Uterus (tissue), 4 donors: Measurements from ENCODE around the gene KCNE2. TPM values are rescaled to one million over a fixed set of nuclear protein-coding genes. Genes with fewer than 3 reads are reported as not detected.
A peak's percentile ranks its signal among the peaks of the same experiment; 100 is the strongest.
"Not testable (repeated sequence)": the region's sequence is repeated elsewhere in the genome, so short reads cannot be mapped to it uniquely, and the experiment has no call there.

Experiments used
- DNase-seq, 2 donors: peaks; one replicate each; pipeline ENCODE4 v3.0.0-alpha.2; 2019 to 2020
- H3K27ac ChIP-seq, 2 donors: fragments of 200-600 bp; sonication (generic); 1 replicate in 1 of 2; 2 replicates in 1 of 2; pipeline ENCODE4 v1.5.1; 2016 to 2018
- H3K27me3 ChIP-seq, 2 donors: fragments of 200-600 bp; sonication (generic); one replicate each; pipeline ENCODE4 v1.5.1; 2018 to 2019; ENCODE audit warnings: control low read depth in 1 of 2
- H3K36me3 ChIP-seq, 2 donors: fragments of 200-600 bp; sonication (generic); one replicate each; pipeline ENCODE4 v1.5.1; 2019; ENCODE audit warnings: control low read depth in 1 of 2
- H3K4me1 ChIP-seq, 2 donors: fragments of 200-600 bp; sonication (generic); one replicate each; pipeline ENCODE4 v1.5.1; 2018 to 2019; ENCODE audit warnings: control low read depth in 1 of 2
- H3K4me3 ChIP-seq, 2 donors: fragments of 200-600 bp; sonication (generic); 1 replicate in 1 of 2; 2 replicates in 1 of 2; pipeline ENCODE4 v1.5.1; 2018 to 2019; ENCODE audit warnings: mild to moderate bottlenecking in 1 of 2
- H3K9me3 ChIP-seq, 2 donors: fragments of 200-600 bp; sonication (generic); one replicate each; pipeline ENCODE4 v1.5.1; 2019; ENCODE audit warnings: control low read depth in 1 of 2
- POLR2A ChIP-seq, 2 donors: fragments of 450-650 bp; IDR thresholded peaks; one replicate each; pipeline ENCODE4 v1.6.1; 2016; ENCODE audit warnings: antibody characterized with exemption in 2 of 2, mild to moderate bottlenecking in 1 of 2, moderate library complexity in 1 of 2
- intact Hi-C: fragments of 100-400 bp; cut with DNase I; formaldehyde crosslinking; loops from one replicate; pipeline ENCODE4 v1.15.1; 2023; ENCODE audit warnings: low total_unique reads
- total RNA-seq, 4 donors: library from RNA; depleted of rRNA in 3 of 4; stranded (reverse); fragments of >200 nt in 3 of 4; gene quantifications; one replicate each; pipeline versions ENCODE4 v1.1.0 to v1.2.4, GENCODE V29; 2014 to 2023
- TF ChIP-seq, protein P1 (sequence below), 4 experiments: fragments of 200-600 bp in 2 of 4; fragments of 450-650 bp in 2 of 4; sonication (generic) in 2 of 4; IDR thresholded peaks; one replicate each; pipeline ENCODE4 v1.5.1; 2016 to 2019; ENCODE audit warnings: antibody characterized with exemption in 4 of 4, mild to moderate bottlenecking in 2 of 4, moderate library complexity in 1 of 4
- donor health status: DM: yes; HTN: yes; CAD: no.

The KCNE2 gene
- total RNA-seq, 4 donors from 2014 or later: 0.85 TPM; not detected in 3

DNA sequence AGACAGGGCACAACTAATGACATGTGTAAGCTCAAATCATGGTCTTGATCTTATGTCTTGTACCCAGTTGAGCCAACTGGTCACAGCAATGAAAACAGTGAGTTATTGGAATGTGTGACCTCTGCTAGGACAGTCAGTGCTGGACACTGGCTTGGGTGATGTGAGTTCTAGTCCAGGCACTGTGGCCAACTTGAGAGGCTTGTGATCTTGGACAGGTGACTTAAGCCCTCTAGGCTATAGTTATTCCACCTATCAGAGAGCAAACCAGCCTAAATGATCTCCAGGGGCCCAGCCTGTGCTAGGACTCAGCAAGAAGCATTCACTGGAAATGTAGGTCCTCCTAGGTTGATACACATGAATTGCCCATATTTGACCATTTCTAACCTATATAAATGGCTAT, 1.1 kb downstream of the KCNE2 start:
- no peak for DNase-seq
- intact Hi-C loops: no loop called here
- TF ChIP-seq, protein P1, sequence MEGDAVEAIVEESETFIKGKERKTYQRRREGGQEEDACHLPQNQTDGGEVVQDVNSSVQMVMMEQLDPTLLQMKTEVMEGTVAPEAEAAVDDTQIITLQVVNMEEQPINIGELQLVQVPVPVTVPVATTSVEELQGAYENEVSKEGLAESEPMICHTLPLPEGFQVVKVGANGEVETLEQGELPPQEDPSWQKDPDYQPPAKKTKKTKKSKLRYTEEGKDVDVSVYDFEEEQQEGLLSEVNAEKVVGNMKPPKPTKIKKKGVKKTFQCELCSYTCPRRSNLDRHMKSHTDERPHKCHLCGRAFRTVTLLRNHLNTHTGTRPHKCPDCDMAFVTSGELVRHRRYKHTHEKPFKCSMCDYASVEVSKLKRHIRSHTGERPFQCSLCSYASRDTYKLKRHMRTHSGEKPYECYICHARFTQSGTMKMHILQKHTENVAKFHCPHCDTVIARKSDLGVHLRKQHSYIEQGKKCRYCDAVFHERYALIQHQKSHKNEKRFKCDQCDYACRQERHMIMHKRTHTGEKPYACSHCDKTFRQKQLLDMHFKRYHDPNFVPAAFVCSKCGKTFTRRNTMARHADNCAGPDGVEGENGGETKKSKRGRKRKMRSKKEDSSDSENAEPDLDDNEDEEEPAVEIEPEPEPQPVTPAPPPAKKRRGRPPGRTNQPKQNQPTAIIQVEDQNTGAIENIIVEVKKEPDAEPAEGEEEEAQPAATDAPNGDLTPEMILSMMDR (IDR thresholded peaks at IDR 0.05): no peak
- no peak for TF ChIP-seq POLR2A (IDR thresholded peaks at IDR 0.05)

DNA sequence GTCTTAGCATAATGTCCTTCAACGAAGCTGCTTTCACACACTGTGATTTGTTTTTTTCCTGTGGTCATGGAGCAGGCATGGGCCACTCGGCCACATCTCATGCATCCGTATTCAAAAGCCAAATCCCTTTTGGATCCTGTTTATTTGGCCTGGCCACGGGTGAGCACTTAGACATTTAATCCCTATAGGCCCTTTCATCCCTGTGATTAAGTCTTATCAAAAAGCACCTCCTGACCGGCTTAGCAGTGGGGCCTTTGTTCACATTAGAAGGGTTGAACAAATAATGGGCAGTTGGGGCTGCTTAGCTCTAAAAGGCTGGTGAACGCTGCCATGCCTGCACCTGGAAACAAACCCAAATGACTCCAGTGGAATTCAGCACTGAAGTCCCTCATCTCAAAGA, 2.0 kb downstream of the KCNE2 start:
- no peaks in the 10 kb centered on the region for H3K9me3 ChIP-seq
- no peak overlapping the region for H3K27ac ChIP-seq
- H3K4me1 ChIP-seq: no peaks in the 10 kb centered on the region
- H3K36me3 ChIP-seq: no peaks in the 10 kb centered on the region
- intact Hi-C loops: no loop called here
- no peak for DNase-seq
- no peak for TF ChIP-seq POLR2A (IDR thresholded peaks at IDR 0.05)
- TF ChIP-seq, protein P1 (IDR thresholded peaks at IDR 0.05): no peak
- H3K27me3 ChIP-seq: no peaks in the 10 kb centered on the region
- H3K4me3 ChIP-seq: no peak overlapping the region

More for the DNA sequence above, 1.1 kb downstream of the KCNE2 start:
- Histone ChIP-seq H3K27ac (no peak overlapping the region), H3K4me1 (no peaks in the 10 kb centered on the region), H3K9me3 (no peaks in the 10 kb centered on the region), H3K36me3 (no peaks in the 10 kb centered on the region), H3K4me3 (no peak overlapping the region), H3K27me3 (no peaks in the 10 kb centered on the region)

DNA sequence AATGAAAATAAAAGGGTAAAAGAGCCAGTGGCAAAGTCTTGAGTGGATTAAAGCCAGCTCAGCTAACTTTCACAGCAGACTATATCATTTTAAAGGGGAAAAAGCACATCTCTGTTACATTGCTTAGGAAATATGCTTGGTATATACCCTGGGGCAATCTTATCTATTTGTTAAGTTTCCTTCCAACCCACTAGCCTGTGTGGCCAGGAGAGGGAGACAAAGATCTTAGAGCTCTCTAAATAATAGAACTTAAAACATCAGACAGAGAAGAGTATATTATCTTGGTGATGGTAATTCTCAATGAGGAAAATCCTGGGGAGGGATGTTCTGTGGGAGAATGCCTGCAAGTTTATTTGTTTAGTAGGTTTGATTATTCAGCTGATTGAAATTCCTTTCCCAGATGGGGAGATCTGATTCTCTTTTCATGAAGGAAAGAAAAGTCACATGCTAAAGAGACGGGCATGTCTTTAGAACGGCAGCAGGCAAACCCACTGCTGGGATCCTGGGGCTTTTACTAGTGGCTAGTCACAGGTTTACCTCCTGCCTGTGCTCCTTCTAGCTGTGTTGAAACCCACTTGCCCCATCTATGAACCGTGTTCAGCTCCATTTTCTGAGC, 3.6 kb downstream of the KCNE2 start:
- no peaks in the 10 kb centered on the region for H3K27me3 ChIP-seq
- H3K4me3 ChIP-seq: no peak overlapping the region
- TF ChIP-seq, protein P1 (IDR thresholded peaks at IDR 0.05): peak; percentile 52 to 56 (median 53)
- no peak for TF ChIP-seq POLR2A (IDR thresholded peaks at IDR 0.05)
- H3K36me3 ChIP-seq: no peaks in the 10 kb centered on the region
- H3K9me3 ChIP-seq: no peaks in the 10 kb centered on the region
- peak in 1 of 2 donors; percentile 47 for DNase-seq
- intact Hi-C loops: no loop called here
- no peak overlapping the region for H3K27ac ChIP-seq
- no peaks in the 10 kb centered on the region for H3K4me1 ChIP-seq

DNA sequence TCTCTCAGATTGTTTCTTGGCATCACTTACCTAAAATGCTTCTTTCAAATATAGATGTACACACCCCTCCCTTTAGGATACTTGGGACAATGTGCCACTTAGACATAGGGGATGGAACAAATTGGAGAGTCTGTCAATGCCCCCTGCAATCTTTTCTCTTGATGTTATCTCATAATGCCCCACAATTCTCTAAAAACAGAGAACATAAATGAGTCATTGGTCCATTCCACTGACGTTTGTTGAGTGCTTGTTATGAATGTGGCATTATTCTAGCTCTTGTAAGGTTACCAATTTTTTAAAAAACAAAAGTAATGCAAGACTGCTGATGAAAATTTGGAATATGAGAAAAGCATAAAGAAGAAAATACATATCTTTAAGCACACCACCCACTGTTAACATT, 5.9 kb downstream of the KCNE2 start:
- DNase-seq: no peak
- Histone ChIP-seq H3K36me3 (no peaks in the 10 kb centered on the region), H3K4me3 (no peak overlapping the region), H3K9me3 (no peaks in the 10 kb centered on the region), H3K4me1 (no peaks in the 10 kb centered on the region), H3K27ac (no peak overlapping the region), H3K27me3 (no peaks in the 10 kb centered on the region)
- intact Hi-C loops: no loop called here
- TF ChIP-seq, protein P1 (IDR thresholded peaks at IDR 0.05): no peak
- no peak for TF ChIP-seq POLR2A (IDR thresholded peaks at IDR 0.05)

DNA sequence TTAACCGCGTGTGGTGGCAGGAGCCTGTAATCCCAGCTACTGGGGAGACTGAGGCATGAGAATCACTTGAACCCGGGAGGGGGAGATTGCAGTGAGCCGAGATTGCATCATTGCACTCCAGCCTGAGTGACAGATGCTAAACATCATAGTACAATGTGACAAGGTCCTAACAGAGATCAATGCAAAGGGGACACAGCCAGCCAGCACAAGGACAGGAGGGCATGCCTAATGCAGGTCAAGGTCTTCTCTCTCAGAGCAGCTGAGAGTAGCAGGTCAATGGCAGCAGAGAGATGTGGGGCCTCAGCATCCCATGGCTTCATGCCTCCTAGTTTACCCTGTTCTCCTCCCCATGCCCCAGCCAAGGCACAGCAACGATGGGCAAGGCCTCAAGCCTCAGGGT, 8.5 kb downstream of the KCNE2 start:
- Histone ChIP-seq H3K27ac (no peak overlapping the region), H3K4me3 (no peak overlapping the region), H3K36me3 (no peaks in the 10 kb centered on the region), H3K4me1 (no peaks in the 10 kb centered on the region), H3K27me3 (no peaks in the 10 kb centered on the region), H3K9me3 (no peaks in the 10 kb centered on the region)
- intact Hi-C loops: no loop called here
- no peak for DNase-seq
- TF ChIP-seq, protein P1 (IDR thresholded peaks at IDR 0.05): no peak
- no peak for TF ChIP-seq POLR2A (IDR thresholded peaks at IDR 0.05)

DNA sequence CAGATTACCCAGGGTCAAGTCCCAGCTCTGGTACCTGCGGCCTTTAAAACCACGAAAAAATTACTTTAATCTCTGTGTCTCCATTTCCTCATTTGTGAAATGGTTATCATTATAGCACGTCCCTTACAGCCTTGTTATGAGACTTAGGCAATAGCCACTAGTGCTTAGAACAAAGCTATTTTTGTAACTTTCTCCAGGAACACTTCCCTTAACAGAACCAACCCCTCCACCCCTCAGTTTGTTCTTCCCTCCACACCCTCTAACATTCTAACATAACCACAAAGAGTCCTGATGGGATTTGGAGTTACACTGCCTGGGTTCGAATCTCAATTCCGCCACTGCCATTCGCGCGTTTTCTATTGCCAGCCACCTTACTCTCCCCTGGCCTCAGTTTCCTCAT, 10.7 kb downstream of the KCNE2 start:
- H3K27me3 ChIP-seq, H3K4me1 ChIP-seq, intact Hi-C loops, H3K4me3 ChIP-seq, DNase-seq, H3K9me3 ChIP-seq, H3K36me3 ChIP-seq, H3K27ac ChIP-seq: not testable (repeated sequence)

DNA sequence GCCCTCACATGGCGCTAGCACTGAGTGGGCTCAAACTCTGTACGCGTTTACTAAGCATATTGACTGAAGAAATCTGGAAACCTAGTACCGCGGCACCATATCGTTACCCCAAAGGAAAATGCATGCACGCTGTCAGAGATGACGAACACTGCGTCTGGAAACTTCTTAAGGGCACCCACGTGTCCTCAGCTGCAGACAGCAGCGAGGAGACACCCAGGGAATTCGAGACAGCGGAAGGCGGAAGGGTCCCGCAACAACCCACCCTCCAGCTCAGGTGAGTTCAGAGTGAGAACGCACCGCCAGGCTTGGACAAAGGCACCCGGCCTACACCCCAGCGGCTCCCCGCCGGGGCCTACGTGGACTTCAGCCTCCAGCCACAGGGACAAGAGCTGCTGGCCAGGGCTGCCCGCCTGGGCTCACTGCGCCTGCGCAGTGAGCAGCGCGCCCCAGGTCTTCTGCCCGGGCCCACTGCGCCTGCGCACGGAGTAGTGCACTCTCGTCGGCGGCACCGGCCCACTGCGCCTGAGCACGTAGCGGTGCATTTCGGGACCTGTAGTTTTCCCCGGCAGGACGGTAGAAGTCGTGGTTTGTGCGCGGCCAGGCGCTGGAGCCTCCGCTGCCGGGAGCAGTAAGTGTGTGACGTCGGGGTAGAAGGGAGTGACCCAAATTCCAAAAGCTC, 11.3 kb downstream of the KCNE2 start, which contains the start of gene SMIM11:
Gene SMIM11, plus strand, starts transcription at position 568 of the 679 bp plus-strand sequence. CDS start 3,998 bp downstream, outside the sequence.
- DNase-seq, H3K9me3 ChIP-seq, H3K36me3 ChIP-seq, intact Hi-C loops, H3K4me3 ChIP-seq, H3K27me3 ChIP-seq, H3K27ac ChIP-seq, H3K4me1 ChIP-seq: not testable (repeated sequence)

DNA sequence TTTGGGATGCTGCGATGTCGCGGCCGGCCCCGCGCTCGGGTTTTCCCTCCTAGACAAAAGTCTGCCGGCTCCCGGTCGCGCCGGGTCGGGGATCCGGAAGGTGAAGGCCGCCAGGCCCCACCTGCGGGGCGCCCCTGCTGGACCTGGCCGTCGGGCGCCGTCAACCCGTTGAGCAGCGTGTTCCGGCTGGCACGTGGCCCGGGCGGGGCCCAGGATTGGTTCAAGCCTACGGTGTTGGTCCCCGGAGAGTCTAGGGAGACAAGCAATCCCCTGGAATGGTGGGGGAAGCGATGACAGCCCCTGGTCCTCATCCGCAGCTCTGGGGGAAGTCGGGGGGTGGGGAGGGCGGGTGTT, 11.8 kb downstream of the KCNE2 start:
- intact Hi-C loops, DNase-seq, H3K27me3 ChIP-seq, H3K36me3 ChIP-seq, H3K4me3 ChIP-seq, H3K4me1 ChIP-seq, H3K27ac ChIP-seq, H3K9me3 ChIP-seq: not testable (repeated sequence)
